Trophoblast cell (in vitro differentiated cells and primary cell): ENCODE results near the gene HOXA6.

Source experiments
- DNase-seq, 2 donors: peaks; one replicate each; pipeline ENCODE4 v3.0.0-alpha.2; 2016
- H2AFZ ChIP-seq: 2 replicates; pipeline ENCODE4 v1.6.1; 2013; ENCODE audit warnings: low read length, moderate library complexity, mild to moderate bottlenecking; ENCODE audit not compliant: insufficient read depth, poor library complexity
- H2AK5ac ChIP-seq: 2 replicates; pipeline ENCODE4 v1.6.1; 2013; ENCODE audit warnings: mild to moderate bottlenecking, low read length
- H2BK120ac ChIP-seq: 2 replicates; pipeline ENCODE4 v1.6.1; 2013; ENCODE audit warnings: low read length, mild to moderate bottlenecking, moderate library complexity; ENCODE audit not compliant: insufficient read depth, poor library complexity
- H2BK12ac ChIP-seq: 2 replicates; pipeline ENCODE4 v1.6.1; 2013; ENCODE audit warnings: mild to moderate bottlenecking, low read length, moderate library complexity
- H2BK5ac ChIP-seq: 2 replicates; pipeline ENCODE4 v1.6.1; 2013; ENCODE audit warnings: low read length, low read depth, moderate library complexity, mild to moderate bottlenecking; ENCODE audit not compliant: poor library complexity
- H3K14ac ChIP-seq: 2 replicates; pipeline ENCODE4 v1.6.1; 2013; ENCODE audit warnings: mild to moderate bottlenecking, low read length
- H3K18ac ChIP-seq: 2 replicates; pipeline ENCODE4 v1.6.1; 2013; ENCODE audit warnings: mild to moderate bottlenecking, low read length
- H3K23ac ChIP-seq: 2 replicates; pipeline ENCODE4 v1.6.1; 2013; ENCODE audit warnings: low read length
- H3K27ac ChIP-seq: 2 replicates; pipeline ENCODE4 v1.5.1; 2013; ENCODE audit warnings: low read depth, mild to moderate bottlenecking, inconsistent platforms, low read length, moderate library complexity
- H3K27me3 ChIP-seq: 2 replicates; pipeline ENCODE4 v1.6.1; 2013; ENCODE audit warnings: inconsistent platforms, mild to moderate bottlenecking, low read length, moderate library complexity; ENCODE audit not compliant: insufficient read depth
- H3K36me3 ChIP-seq, 2 experiments: 1 replicate in 1 of 2; 2 replicates in 1 of 2; pipeline ENCODE4 v1.6.1; 2013; ENCODE audit warnings: low read length in 2 of 2, mild to moderate bottlenecking in 2 of 2, moderate library complexity in 1 of 2; ENCODE audit not compliant: insufficient read depth in 2 of 2, control insufficient read depth in 1 of 2
- H3K4ac ChIP-seq: 2 replicates; pipeline ENCODE4 v1.6.1; 2013; ENCODE audit warnings: low read depth, mild to moderate bottlenecking, low read length, moderate library complexity
- H3K4me1 ChIP-seq, 2 experiments: 1 replicate in 1 of 2; 2 replicates in 1 of 2; pipeline ENCODE4 v1.6.1; 2013; ENCODE audit warnings: low read length in 2 of 2, mild to moderate bottlenecking in 2 of 2, moderate library complexity in 1 of 2; ENCODE audit not compliant: insufficient read depth in 2 of 2, control insufficient read depth in 1 of 2
- H3K4me2 ChIP-seq: 2 replicates; pipeline ENCODE4 v1.6.1; 2013; ENCODE audit warnings: inconsistent platforms, mild to moderate bottlenecking, low read length, moderate library complexity
- H3K4me3 ChIP-seq: 2 replicates; pipeline ENCODE4 v1.5.1; 2013; ENCODE audit warnings: mild to moderate bottlenecking, low read depth, low read length, inconsistent platforms
- H3K79me1 ChIP-seq: one replicate; pipeline ENCODE4 v1.6.1; 2013; ENCODE audit warnings: low read length
- H3K79me2 ChIP-seq: 2 replicates; pipeline ENCODE4 v1.6.1; 2013; ENCODE audit warnings: low read length, mild to moderate bottlenecking; ENCODE audit not compliant: control insufficient read depth, insufficient read depth, poor library complexity
- H3K9ac ChIP-seq: 2 replicates; pipeline ENCODE4 v1.6.1; 2013; ENCODE audit warnings: mild to moderate bottlenecking, low read length
- H3K9me3 ChIP-seq: 2 replicates; pipeline ENCODE4 v1.6.1; 2013; ENCODE audit warnings: low read depth, mild to moderate bottlenecking, control low read depth, inconsistent platforms, low read length; ENCODE audit not compliant: insufficient read depth
- H4K12ac ChIP-seq: 2 replicates; pipeline ENCODE4 v1.6.1; 2013; ENCODE audit warnings: low read depth, mild to moderate bottlenecking, low read length, moderate library complexity
- H4K8ac ChIP-seq: 2 replicates; pipeline ENCODE4 v1.6.1; 2013; ENCODE audit warnings: low read depth, mild to moderate bottlenecking, low read length, moderate library complexity
- H4K91ac ChIP-seq: one replicate; pipeline ENCODE4 v1.6.1; 2013; ENCODE audit warnings: low read depth, mild to moderate bottlenecking, low read length, moderate library complexity
- WGBS: extraction: QIAGEN DNeasy Blood & Tissue Kit; methylation state at CpG from one replicate; pipeline ENCODE4 v1.1.7; 2013; ENCODE audit warnings: missing lambda C conversion rate; ENCODE audit not compliant: insufficient read length, insufficient coverage; ENCODE audit errors: extremely low coverage; 5-methylcytosine and 5-hydroxymethylcytosine counted together

The HOXA6 gene

DNA sequence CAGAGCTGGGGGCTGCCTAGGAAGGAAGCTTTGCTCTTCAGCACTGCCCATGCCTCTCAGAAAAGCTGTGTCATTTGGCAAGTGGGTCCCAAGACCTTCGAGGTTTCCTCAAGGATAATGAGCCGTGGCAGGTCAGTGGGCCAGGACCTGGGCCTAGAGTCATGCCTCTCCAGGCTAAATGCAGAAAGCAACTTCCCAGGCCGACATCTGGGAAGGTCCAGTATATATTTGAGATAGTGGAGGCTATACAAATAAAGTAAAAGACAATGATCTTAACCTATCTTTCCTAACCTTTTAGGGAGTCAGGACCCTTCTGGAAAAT lies 28.9 kb upstream of the HOXA6 start:
- no peak overlapping the region for H4K12ac ChIP-seq
- no peak overlapping the region for H2BK5ac ChIP-seq
- no peak overlapping the region for H4K8ac ChIP-seq
- no peak overlapping the region for H3K4me3 ChIP-seq
- H2AK5ac ChIP-seq = no peak overlapping the region
- no peak overlapping the region for H3K23ac ChIP-seq
- H2AFZ ChIP-seq = no peak overlapping the region
- DNase-seq = no peak
- peaks cover 7 to 16% of the 10 kb centered on the region in 2 experiments for H3K4me1 ChIP-seq
- no peaks in the 10 kb centered on the region for H3K79me1 ChIP-seq
- H3K4ac ChIP-seq = no peak overlapping the region
- H2BK120ac ChIP-seq = no peak overlapping the region
- H4K91ac ChIP-seq = no peak overlapping the region
- H3K9ac ChIP-seq = no peak overlapping the region
- H2BK12ac ChIP-seq = no peak overlapping the region
- no peak overlapping the region for H3K14ac ChIP-seq
- H3K4me2 ChIP-seq = no peak overlapping the region
- no peak overlapping the region for H3K18ac ChIP-seq
- H3K27me3 ChIP-seq = peaks cover 88% of the 10 kb centered on the region
- no peaks in the 10 kb centered on the region for H3K36me3 ChIP-seq
- H3K9me3 ChIP-seq = peaks cover 43% of the 10 kb centered on the region
- no CpG with 5 or more reads among the region's 3 CpGs for WGBS
- no peak overlapping the region for H3K27ac ChIP-seq
- no peaks in the 10 kb centered on the region for H3K79me2 ChIP-seq

DNA sequence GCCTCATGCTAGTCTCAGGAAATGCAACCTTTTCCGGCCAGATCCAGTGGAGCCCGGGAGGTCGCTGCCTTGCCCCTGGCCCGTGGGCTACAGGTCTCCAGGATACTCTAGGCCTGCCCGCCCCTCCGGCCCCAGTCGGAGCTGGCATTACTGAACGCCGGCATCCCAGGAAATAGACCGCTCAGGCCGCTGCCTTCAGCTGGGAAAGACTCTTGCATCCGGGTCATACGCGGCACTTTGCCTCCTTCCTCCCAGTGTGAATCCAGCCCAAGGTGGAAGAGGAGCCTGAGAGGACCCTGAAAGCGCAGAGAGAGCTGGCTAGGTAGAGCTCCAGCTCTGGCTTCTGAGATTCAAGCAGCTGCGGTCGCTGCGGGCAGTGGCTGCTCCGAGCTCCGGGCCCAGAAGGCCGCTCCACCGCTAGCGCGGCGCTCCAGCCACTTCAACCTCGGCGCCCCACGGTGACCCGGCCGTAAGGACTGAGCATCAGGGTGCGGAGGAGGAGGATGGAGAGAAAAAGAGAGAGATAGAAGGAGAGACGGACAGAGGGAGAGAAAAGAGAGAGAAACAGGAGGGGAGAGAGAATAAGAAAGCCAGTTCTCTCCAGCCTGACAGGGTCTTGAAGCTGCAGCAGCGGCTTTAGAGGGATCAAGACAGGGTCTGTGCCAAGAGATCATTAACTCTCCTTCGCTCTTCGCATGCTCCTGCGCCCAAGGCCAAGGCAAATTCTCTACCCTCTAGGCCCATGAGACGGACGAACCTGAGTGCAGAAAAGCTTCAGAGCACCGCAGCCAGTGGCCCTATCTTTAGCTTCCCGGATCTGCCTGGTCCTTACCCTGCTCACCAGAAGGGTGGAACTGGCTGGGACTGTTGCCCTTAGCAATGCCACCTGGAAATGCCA lies 28.3 kb upstream of the HOXA6 start:
- Histone ChIP-seq H2BK5ac (no peak overlapping the region), H4K91ac (no peak overlapping the region), H3K14ac (no peak overlapping the region), H3K18ac (no peak overlapping the region), H2BK12ac (no peak overlapping the region), H3K23ac (peak overlapping the region; percentile 41), H3K9me3 (peaks cover 45% of the 10 kb centered on the region), H4K12ac (no peak overlapping the region), H3K36me3 (no peaks in the 10 kb centered on the region), H3K4me3 (no peak overlapping the region), H4K8ac (no peak overlapping the region), H3K79me2 (no peaks in the 10 kb centered on the region), H3K79me1 (no peaks in the 10 kb centered on the region), H3K4ac (no peak overlapping the region), H3K9ac (no peak overlapping the region), H2BK120ac (no peak overlapping the region), H2AK5ac (no peak overlapping the region), H3K27ac (no peak overlapping the region), H3K27me3 (peaks cover 92% of the 10 kb centered on the region), H2AFZ (no peak overlapping the region), H3K4me2 (no peak overlapping the region), H3K4me1 (peaks cover 7 to 19% of the 10 kb centered on the region in 2 experiments)
- no CpG with 5 or more reads among the region's 40 CpGs for WGBS
- DNase-seq = no peak

GRCh38 chr7:27174874-27175625 lies 27.5 kb upstream of the HOXA6 start:
- H3K36me3 ChIP-seq = no peaks in the 10 kb centered on the region
- no peak overlapping the region for H3K9ac ChIP-seq
- no peak overlapping the region for H2BK120ac ChIP-seq
- no peak overlapping the region for H3K14ac ChIP-seq
- no peak overlapping the region for H2BK5ac ChIP-seq
- no peak overlapping the region for H3K23ac ChIP-seq
- no peak overlapping the region for H2AFZ ChIP-seq
- peaks cover 88% of the 10 kb centered on the region for H3K27me3 ChIP-seq
- H3K9me3 ChIP-seq = peaks cover 45% of the 10 kb centered on the region
- H4K12ac ChIP-seq = no peak overlapping the region
- no peak overlapping the region for H2BK12ac ChIP-seq
- H3K79me2 ChIP-seq = no peaks in the 10 kb centered on the region
- H3K27ac ChIP-seq = no peak overlapping the region
- H3K4me1 ChIP-seq = peaks cover 7 to 19% of the 10 kb centered on the region in 2 experiments
- no peak overlapping the region for H4K91ac ChIP-seq
- no CpG with 5 or more reads among the region's 12 CpGs for WGBS
- no peaks in the 10 kb centered on the region for H3K79me1 ChIP-seq
- H4K8ac ChIP-seq = no peak overlapping the region
- no peak for DNase-seq
- H3K4me2 ChIP-seq = no peak overlapping the region
- H2AK5ac ChIP-seq = no peak overlapping the region
- H3K4me3 ChIP-seq = no peak overlapping the region
- H3K4ac ChIP-seq = no peak overlapping the region
- H3K18ac ChIP-seq = no peak overlapping the region

- peaks cover 86% of the 10 kb centered on the region for H3K27me3 ChIP-seq
- WGBS = no CpG with 5 or more reads among the region's 82 CpGs
- H3K4me2 ChIP-seq = peak within 1 kb of the TSS; percentile 51
- H3K9me3 ChIP-seq = peaks cover 42% of the 10 kb centered on the region
- no peaks in the 10 kb centered on the region for H3K79me1 ChIP-seq
- H4K8ac ChIP-seq = no peak within 1 kb of the TSS
- H3K4ac ChIP-seq = no peak within 1 kb of the TSS
- no peak within 1 kb of the TSS for H3K18ac ChIP-seq
- no peak within 1 kb of the TSS for H3K14ac ChIP-seq
- H3K9ac ChIP-seq = no peak within 1 kb of the TSS
- H3K27ac ChIP-seq = no peak within 1 kb of the TSS
- no peak within 1 kb of the TSS for H4K12ac ChIP-seq
- peaks cover 6 to 20% of the 10 kb centered on the region in 2 experiments for H3K4me1 ChIP-seq
- no peaks in the 10 kb centered on the region for H3K79me2 ChIP-seq
- no peak within 1 kb of the TSS for H4K91ac ChIP-seq
- H2BK5ac ChIP-seq = no peak within 1 kb of the TSS
- H2AK5ac ChIP-seq = no peak within 1 kb of the TSS
- no peaks in the 10 kb centered on the region for H3K36me3 ChIP-seq
- H2BK12ac ChIP-seq = no peak within 1 kb of the TSS
- peak within 1 kb of the TSS; percentile 25 for H3K4me3 ChIP-seq
- H2BK120ac ChIP-seq = no peak within 1 kb of the TSS
- H3K23ac ChIP-seq = no peak within 1 kb of the TSS
- DNase-seq = no peak
- peak within 1 kb of the TSS; percentile 54 for H2AFZ ChIP-seq
These were observed 26.6 kb upstream of the HOXA6 start, which contains the start of gene HOXA10 for GRCh38 chr7:27173956-27174873. Gene HOXA10, minus strand, starts transcription at chr7:27174320. Its CDS starts 14 bp downstream, at chr7:27174306.
